T-helper 9 cell (primary cell): ENCODE results near the gene HASPIN.

Experiments
- DNase-seq: peaks from one replicate; pipeline ENCODE4 v3.0.0-alpha.2; 2020

The HASPIN gene

DNA sequence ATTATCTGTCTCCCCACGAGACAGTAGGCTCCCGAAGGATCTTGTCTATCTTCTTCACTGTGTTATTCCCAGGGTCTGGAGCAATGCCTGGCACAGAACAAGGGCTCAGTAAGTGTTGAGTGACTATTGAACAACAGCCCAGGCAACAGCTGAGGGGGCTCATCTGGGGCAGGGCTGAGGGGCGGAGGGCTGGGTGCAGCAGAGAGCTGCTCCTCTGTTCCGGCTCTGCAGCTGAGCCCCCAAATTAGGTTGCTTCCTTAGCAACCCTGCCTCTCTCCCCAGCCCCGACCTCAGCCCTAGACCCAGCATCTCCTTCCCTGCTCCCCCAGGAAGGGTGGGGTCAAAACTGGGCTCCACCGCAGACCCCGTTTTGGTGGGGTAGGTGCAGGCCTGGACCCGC, 45.1 kb downstream of the HASPIN start:
- DNase-seq, result no peak

DNA sequence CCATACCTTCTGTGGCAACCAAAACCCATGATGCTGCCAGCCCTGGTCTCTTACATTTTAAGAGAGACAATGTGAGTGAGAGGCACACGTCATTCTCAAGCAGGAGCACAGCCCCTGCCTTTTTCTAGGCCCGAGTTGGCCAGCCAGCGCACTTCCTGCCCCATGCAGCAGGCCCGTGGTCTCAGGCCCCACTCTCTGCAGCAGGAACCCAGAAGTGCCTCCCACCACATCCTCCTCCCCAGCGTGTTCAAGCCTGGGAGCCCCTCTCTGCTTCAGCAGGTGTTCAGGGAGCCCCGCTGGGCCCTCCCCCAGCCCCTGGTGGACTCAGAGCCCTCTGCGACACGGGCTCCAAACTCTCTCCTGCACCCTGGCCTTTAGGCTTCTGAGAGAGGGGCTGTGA, 46.8 kb downstream of the HASPIN start:
- DNase-seq, result no peak

DNA sequence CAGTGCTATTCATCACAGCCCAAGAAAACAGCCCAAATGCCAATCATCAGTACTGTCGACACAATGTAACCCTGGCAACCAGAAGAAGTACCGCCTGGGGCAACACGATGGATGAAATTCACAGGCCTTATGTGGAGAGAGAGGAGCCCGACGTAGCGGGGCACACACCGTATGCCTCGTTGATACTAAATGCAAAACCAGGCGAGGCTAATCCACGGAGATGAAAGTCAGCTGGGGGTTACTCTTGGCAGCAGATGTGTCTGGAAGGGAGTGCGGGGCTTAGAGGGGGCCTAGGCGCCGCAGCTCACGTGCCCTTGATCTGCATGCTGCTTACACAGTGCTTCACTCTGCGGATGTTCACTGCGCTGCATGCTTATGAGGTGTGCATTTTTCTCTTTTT, 47.4 kb downstream of the HASPIN start:
- no peak for DNase-seq

GRCh38 chr17:3772764-3773163, 49.1 kb downstream of the HASPIN start:
- no peak for DNase-seq

DNA sequence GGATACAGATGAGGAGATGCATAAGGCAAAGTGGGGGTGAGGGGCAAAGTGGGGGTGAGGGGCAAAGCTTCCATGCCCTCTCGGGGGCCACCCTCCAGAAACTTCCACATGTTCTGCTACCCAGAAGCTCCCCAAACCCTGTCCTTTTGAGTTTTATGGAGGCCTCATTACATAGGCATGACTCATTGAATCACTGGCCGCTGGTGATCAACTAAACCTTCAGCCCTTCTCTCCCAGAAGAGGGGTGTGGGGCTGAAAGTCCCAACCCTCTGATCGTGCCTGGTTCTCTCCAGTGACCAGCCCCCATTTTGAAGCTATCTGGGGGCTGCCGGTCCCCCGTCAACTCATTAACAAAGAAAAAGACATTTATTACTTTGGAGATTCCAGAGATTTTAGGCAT, 49.8 kb downstream of the HASPIN start:
- no peak for DNase-seq

DNA sequence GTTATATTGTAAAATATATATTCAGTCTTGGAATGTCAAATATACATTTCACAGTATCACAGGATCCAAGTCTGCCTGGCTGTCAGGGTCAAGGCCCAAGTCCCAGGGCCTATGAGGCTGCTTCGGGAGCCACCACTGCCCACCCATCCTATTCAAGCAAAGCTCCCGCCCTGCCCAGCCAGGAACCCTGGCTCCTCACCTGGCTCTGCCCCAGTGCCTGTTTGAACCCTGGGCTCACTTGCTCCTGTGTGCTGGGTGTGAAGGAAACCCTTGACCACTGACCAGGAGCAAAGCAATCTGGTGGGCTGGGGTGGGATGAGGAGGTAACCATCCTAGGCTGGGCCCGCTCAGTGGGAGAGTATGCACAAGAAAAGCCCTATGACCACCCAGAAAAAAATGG, 50.3 kb downstream of the HASPIN start:
- DNase-seq, result no peak
